GM12801 (cell line): ENCODE results near the gene SPAG9.

Experiments
- TF ChIP-seq, protein P1 (sequence below): IDR thresholded peaks from one replicate; pipeline ENCODE4 v1.5.1; 2011; ENCODE audit warnings: control low read depth; ENCODE audit not compliant: insufficient read length; ENCODE audit errors: extremely low read depth

Gene SPAG9

DNA sequence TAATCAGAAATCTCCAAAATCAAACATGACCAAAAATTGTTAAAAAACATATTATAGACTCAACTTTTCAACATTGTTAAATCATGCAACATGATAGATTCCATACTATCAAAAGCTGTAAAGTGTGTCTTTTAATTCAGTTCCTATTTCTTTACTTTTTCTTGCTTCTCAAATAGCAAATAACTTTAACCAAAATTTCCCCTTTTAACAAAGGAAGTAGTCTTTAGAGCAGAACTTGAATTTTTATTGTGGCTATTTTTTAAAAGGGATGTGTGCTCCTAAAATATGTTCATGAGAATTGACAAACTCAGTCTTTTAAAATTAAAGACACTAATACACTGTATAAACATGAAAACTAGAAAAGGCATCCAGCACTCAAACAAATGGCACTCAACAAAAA lies 49.1 kb downstream of the SPAG9 start:
- TF ChIP-seq, protein P1, sequence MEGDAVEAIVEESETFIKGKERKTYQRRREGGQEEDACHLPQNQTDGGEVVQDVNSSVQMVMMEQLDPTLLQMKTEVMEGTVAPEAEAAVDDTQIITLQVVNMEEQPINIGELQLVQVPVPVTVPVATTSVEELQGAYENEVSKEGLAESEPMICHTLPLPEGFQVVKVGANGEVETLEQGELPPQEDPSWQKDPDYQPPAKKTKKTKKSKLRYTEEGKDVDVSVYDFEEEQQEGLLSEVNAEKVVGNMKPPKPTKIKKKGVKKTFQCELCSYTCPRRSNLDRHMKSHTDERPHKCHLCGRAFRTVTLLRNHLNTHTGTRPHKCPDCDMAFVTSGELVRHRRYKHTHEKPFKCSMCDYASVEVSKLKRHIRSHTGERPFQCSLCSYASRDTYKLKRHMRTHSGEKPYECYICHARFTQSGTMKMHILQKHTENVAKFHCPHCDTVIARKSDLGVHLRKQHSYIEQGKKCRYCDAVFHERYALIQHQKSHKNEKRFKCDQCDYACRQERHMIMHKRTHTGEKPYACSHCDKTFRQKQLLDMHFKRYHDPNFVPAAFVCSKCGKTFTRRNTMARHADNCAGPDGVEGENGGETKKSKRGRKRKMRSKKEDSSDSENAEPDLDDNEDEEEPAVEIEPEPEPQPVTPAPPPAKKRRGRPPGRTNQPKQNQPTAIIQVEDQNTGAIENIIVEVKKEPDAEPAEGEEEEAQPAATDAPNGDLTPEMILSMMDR = no peak

DNA sequence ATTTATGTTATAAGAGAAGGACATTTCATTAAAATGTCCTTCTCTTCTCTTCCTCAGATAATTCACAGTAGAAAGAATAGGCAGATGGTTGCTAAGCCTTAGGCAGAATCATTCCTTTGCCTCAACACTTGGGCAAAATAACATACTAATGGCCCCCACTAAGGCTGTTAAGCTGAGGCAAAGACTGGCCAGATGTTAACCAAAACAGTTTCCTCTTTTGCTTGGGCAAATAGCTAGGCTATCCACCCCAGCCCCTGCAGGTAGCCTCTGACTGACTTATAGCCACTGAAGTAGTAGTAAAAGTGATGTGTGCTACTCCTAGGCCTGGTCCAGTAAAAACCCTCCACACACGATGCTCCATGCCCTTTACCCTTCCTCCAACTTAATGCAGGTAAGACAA lies 55.2 kb downstream of the SPAG9 start:
- TF ChIP-seq, protein P1 = no peak

DNA sequence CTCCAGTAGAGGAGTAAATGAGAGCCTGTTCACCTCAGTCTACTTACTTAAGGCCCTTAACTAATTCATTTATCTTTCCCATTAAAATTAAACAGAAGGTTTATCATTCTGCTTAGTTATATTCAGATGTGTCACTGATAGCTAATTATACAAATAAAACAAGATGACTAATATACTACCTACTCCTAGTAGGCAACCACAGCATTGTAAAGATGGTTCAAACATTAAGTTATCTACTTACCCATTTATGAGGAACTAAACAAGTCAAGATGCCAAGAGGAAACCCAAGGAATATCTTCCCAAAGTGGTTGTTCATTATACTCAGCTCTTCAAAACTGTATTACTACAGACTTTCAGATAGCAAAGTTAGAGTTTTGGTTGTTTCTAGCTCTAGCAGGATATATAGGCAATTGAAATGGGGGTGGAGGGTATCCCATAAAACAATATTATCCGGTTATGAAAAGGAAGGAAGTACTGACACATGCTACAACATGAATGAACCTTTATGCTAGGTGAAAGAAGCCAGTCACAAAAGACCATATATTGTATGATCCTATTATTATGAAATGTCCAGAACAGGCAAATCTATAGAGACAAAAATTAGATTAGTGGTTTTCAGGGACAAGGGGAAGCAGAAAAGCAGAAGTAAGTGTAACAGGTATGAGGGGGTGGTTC lies 56.5 kb downstream of the SPAG9 start:
- TF ChIP-seq, protein P1 = no peak

DNA sequence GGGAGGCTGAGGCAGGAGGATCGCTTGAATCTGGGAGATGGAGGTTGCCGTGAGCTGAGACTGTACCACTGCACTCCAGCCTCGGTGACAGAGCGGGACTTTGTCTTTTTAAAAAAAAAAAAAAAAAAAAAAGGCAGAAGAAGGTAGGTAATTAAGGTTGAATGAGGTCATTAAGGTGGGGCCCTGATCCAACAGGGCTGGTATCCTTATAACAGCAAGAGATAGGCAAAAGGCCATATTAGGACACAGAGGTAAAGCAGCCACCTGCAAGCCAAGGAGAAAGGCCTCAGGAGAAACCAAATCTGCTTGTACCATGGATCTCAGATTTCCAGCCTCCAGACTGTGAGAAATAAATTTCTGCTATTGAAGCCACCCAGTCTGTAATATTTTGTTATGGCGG lies 60.3 kb downstream of the SPAG9 start:
- TF ChIP-seq, protein P1 = no peak

DNA sequence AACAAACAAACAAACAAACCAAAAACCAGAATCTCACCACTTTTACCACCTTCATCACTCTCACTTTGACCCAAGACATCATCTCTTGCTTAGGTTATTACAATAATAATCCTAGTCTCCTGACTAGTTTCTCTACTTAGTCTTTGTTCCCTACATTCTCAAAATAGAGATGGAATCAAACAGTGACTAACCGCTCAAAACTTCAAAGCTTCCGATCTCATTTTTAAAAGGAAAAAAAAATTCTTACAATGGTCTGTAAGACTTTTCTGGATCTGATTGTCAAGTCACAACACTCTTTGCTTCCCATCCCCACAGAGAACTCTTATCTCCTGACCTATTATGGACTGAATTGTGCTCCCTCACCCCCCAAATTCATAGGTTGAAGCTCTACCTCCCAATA lies 60.9 kb downstream of the SPAG9 start:
- TF ChIP-seq, protein P1 = no peak

DNA sequence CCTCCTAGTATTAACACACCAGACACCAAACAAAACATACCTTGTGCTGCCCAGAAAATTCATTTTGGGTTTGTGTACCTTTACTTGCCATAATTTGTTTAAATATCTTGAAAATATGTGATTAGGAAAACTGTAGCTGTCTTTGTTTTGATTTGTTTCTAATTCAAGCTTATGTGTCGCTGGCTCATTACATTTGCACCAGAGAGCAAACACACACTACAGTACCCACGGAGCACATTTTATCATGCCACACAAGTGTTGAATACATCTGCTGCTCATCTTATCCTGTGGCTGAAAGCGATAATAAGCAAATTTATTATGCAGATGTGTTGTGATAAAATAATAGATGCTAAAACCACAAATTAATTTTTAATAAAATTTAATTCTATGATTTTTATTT lies 63.1 kb downstream of the SPAG9 start:
- TF ChIP-seq, protein P1 = no peak

DNA sequence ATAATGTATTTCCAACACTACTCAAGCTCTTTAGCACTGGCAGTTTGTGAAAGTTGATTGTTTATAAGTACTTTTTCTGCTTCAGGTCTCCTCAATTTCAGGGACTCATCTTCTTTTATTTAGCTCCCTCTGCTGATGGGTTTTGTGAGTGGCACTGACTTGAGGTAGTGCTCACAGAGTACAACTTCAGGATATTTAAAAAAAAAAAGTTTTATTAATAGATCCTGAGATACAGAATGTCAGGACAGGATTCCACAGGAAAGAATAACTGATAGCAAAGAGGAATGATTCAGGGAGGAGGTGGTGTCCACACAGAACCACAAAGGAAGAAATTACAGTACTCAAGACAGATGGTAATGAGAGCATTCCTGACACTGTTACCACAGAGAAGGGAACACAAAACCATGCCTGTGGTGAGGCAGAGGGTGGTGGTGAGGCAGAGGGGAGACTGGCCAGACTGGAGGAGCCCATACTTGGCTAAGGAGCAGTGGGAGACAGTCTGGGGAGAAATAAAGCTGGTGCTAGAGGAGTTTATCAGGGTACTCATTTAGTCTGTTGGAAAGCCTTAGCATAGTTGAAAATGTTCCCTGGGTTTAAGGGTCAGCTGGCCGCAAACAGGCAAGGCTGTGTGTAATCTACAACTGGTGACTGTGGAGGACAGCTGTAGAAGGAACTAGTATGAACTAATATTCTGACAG lies 63.7 kb downstream of the SPAG9 start:
- TF ChIP-seq, protein P1 = no peak
